Gastrocnemius medialis (tissue), 4 donors: ENCODE results near the gene LPAR6. TPM values are rescaled to one million over a fixed set of nuclear protein-coding genes. Genes with fewer than 3 reads are reported as not detected.

ENCODE experiments used
- ATAC-seq, 2 donors: fragments of 150-250 bp; one replicate each; pipeline ENCODE4 v1.9.1; 2016
- DNase-seq, 2 donors: peaks; one replicate each; pipeline ENCODE4 v3.0.0-alpha.2; 2019
- H3K27ac ChIP-seq, 4 donors: fragments of 200-600 bp; sonication (generic); 1 replicate in 1 of 4; 2 replicates in 3 of 4; pipeline ENCODE4 v1.5.1; 2016 to 2018; ENCODE audit warnings: mild to moderate bottlenecking in 2 of 4, moderate library complexity in 1 of 4
- H3K27me3 ChIP-seq, 3 donors: fragments of 200-600 bp; sonication (generic) in 2 of 3; 1 replicate in 1 of 3; 2 replicates in 2 of 3; pipeline versions ENCODE4 v1.5.1 to v1.6.0; 2016 to 2019; ENCODE audit warnings: mild to moderate bottlenecking in 1 of 3, moderate library complexity in 1 of 3
- H3K36me3 ChIP-seq, 2 donors: fragments of 200-600 bp; sonication (generic) in 1 of 2; one replicate each; pipeline ENCODE4 v1.5.1; 2017 to 2018
- H3K4me1 ChIP-seq, 2 donors: fragments of 200-600 bp; sonication (generic) in 1 of 2; one replicate each; pipeline ENCODE4 v1.5.1; 2016 to 2017; ENCODE audit warnings: mild to moderate bottlenecking in 2 of 2
- H3K4me3 ChIP-seq, 4 donors: fragments of 200-600 bp; sonication (generic) in 3 of 4; 1 replicate in 1 of 4; 2 replicates in 3 of 4; pipeline ENCODE4 v1.5.1; 2016 to 2019; ENCODE audit warnings: mild to moderate bottlenecking in 2 of 4
- H3K9me3 ChIP-seq, 3 donors: fragments of 200-600 bp; sonication (generic) in 2 of 3; 1 replicate in 1 of 3; 2 replicates in 2 of 3; pipeline ENCODE4 v1.5.1; 2016 to 2019
- CTCF ChIP-seq, 5 experiments: fragments of 450-650 bp in 3 of 5; fragments of 200-600 bp in 2 of 5; sonication (generic) in 2 of 5; IDR thresholded peaks in 4 of 5; conservative IDR thresholded peaks in 1 of 5; 1 replicate in 4 of 5; 2 replicates in 1 of 5; pipeline ENCODE4 v1.5.1; 2016 to 2019; ENCODE audit warnings: antibody characterized with exemption in 5 of 5, mild to moderate bottlenecking in 3 of 5, moderate library complexity in 3 of 5
- POLR2A ChIP-seq, 2 donors: fragments of 450-650 bp; IDR thresholded peaks; one replicate each; pipeline ENCODE4 v1.6.1; 2017; ENCODE audit warnings: antibody characterized with exemption in 2 of 2, mild to moderate bottlenecking in 2 of 2, moderate library complexity in 2 of 2
- in situ Hi-C, 4 donors: fragments of 200-750 bp; cut with MboI; loops; one replicate each; pipeline versions ENCODE4 v1.15.0 to v1.8.0; 2017; ENCODE audit warnings: low sequenced_read_pairs in 4 of 4
- intact Hi-C: fragments of 100-400 bp; cut with DNase I; formaldehyde crosslinking; loops from one replicate; pipeline ENCODE4 v1.15.1; 2023; ENCODE audit warnings: low total_unique reads
- total RNA-seq, 4 donors: library from RNA; depleted of rRNA; stranded (reverse); fragments of >200 nt; gene quantifications; one replicate each; pipeline versions ENCODE4 v1.1.0 to v1.2.3, GENCODE V29; 2016

The LPAR6 gene
- total RNA-seq, 4 donors from 2014 or later: 4.1 to 20.6 (median 6.1) TPM

- Histone ChIP-seq H3K9me3 (no peaks in the 10 kb centered on the region), H3K36me3 (peaks cover 0 to 21% of the 10 kb centered on the region in 2 donors), H3K4me3 (no peak overlapping the region), H3K4me1 (no peaks in the 10 kb centered on the region), H3K27ac (no peak overlapping the region), H3K27me3 (no peaks in the 10 kb centered on the region)
- no peak for ATAC-seq
- in situ Hi-C loops (no loop called here), intact Hi-C loops (no loop called here)
- no peak for TF ChIP-seq POLR2A (IDR thresholded peaks at IDR 0.05)
- no peak for TF ChIP-seq CTCF (IDR thresholded peaks at IDR 0.05 in 4 of 5, conservative IDR thresholded peaks at IDR 0.05 in 1 of 5)
- DNase-seq: no peak
Observed at GRCh38 chr13:48393030-48393697, 19.7 kb downstream of the LPAR6 start.

- TF ChIP-seq CTCF (IDR thresholded peaks at IDR 0.05 in 4 of 5, conservative IDR thresholded peaks at IDR 0.05 in 1 of 5) (no peak), POLR2A (IDR thresholded peaks at IDR 0.05) (no peak)
- intact Hi-C loops (no loop called here), in situ Hi-C loops (no loop called here)
- DNase-seq: no peak
- H3K4me1 ChIP-seq: no peaks in the 10 kb centered on the region
- H3K27ac ChIP-seq: no peak overlapping the region
- no peak overlapping the region for H3K4me3 ChIP-seq
- peaks cover 0 to 21% of the 10 kb centered on the region in 2 donors for H3K36me3 ChIP-seq
- no peaks in the 10 kb centered on the region for H3K9me3 ChIP-seq
- ATAC-seq: no peak
- H3K27me3 ChIP-seq: no peaks in the 10 kb centered on the region
Observed at GRCh38 chr13:48391257-48391656, 21.7 kb downstream of the LPAR6 start.

GRCh38 chr13:48386816-48387215 is 26.1 kb downstream of the LPAR6 start:
- H3K27ac ChIP-seq: no peak overlapping the region
- no peaks in the 10 kb centered on the region for H3K9me3 ChIP-seq
- ATAC-seq (no peak), DNase-seq (no peak)
- H3K4me3 ChIP-seq: no peak overlapping the region
- TF ChIP-seq POLR2A (IDR thresholded peaks at IDR 0.05): no peak
- no peak for TF ChIP-seq CTCF (IDR thresholded peaks at IDR 0.05 in 4 of 5, conservative IDR thresholded peaks at IDR 0.05 in 1 of 5)
- H3K27me3 ChIP-seq: no peaks in the 10 kb centered on the region
- intact Hi-C loops (no loop called here), in situ Hi-C loops (no loop called here)
- H3K4me1 ChIP-seq: no peaks in the 10 kb centered on the region
- peaks cover 0 to 1% of the 10 kb centered on the region in 2 donors for H3K36me3 ChIP-seq

- H3K9me3 ChIP-seq: no peaks in the 10 kb centered on the region
- H3K36me3 ChIP-seq: peaks cover 0 to 6% of the 10 kb centered on the region in 2 donors
- in situ Hi-C loops: no loop called here
Observed at GRCh38 chr13:48383384-48383783, 29.5 kb downstream of the LPAR6 start.

GRCh38 chr13:48380581-48380980 is 32.3 kb downstream of the LPAR6 start:
- TF ChIP-seq CTCF (IDR thresholded peaks at IDR 0.05 in 4 of 5, conservative IDR thresholded peaks at IDR 0.05 in 1 of 5) (no peak), POLR2A (IDR thresholded peaks at IDR 0.05) (no peak)
- DNase-seq: no peak
- Histone ChIP-seq H3K27ac (no peak overlapping the region), H3K4me1 (no peaks in the 10 kb centered on the region), H3K27me3 (no peaks in the 10 kb centered on the region), H3K36me3 (peaks cover 0 to 29% of the 10 kb centered on the region in 2 donors), H3K9me3 (no peaks in the 10 kb centered on the region), H3K4me3 (no peak overlapping the region)
- ATAC-seq: no peak
- in situ Hi-C loops: no loop called here
- intact Hi-C loops: no loop called here

More at GRCh38 chr13:48383384-48383783, 29.5 kb downstream of the LPAR6 start:
- DNase-seq: no peak
- TF ChIP-seq POLR2A (IDR thresholded peaks at IDR 0.05): no peak
- Histone ChIP-seq H3K4me1 (no peaks in the 10 kb centered on the region), H3K4me3 (no peak overlapping the region), H3K27me3 (no peaks in the 10 kb centered on the region), H3K27ac (no peak overlapping the region)
- no peak for ATAC-seq
- intact Hi-C loops: no loop called here
